ENCODE measurements around the gene MARS1.
"Not testable (repeated sequence)": the region's sequence is repeated elsewhere in the genome, so short reads cannot be mapped to it uniquely, and the experiment has no call there.

Gene MARS1

GRCh38 chr12:57487597-57488401 lies at the start of gene MARS1:
MARS1 (plus strand) TSS chr12:57488068; CDS start chr12:57488091, 23 bp downstream.
- no peak for FAIRE-seq

GRCh38 chr12:57438400-57438799 lies 49.5 kb upstream of the MARS1 start:
- FAIRE-seq, result no peak

GRCh38 chr12:57439762-57440266 lies 48.1 kb upstream of the MARS1 start:
- no peak for FAIRE-seq

GRCh38 chr12:57441393-57441792 lies 46.5 kb upstream of the MARS1 start:
- FAIRE-seq, result not testable (repeated sequence)

GRCh38 chr12:57441846-57442427 lies 45.9 kb upstream of the MARS1 start:
- no peak for FAIRE-seq

- not testable (repeated sequence) for FAIRE-seq
Measured at GRCh38 chr12:57444337-57444736, 43.5 kb upstream of the MARS1 start.

- FAIRE-seq, result no peak
Measured at GRCh38 chr12:57444744-57445143, 43.1 kb upstream of the MARS1 start.

GRCh38 chr12:57446292-57446960 lies 41.4 kb upstream of the MARS1 start:
- no peak for FAIRE-seq

- FAIRE-seq, result no peak
Measured at GRCh38 chr12:57448669-57449068, 39.2 kb upstream of the MARS1 start.

GRCh38 chr12:57449375-57449774 lies 38.5 kb upstream of the MARS1 start:
- FAIRE-seq, result no peak

- no peak for FAIRE-seq
Measured at GRCh38 chr12:57450057-57450456, 37.8 kb upstream of the MARS1 start.

GRCh38 chr12:57451233-57451778 lies 36.6 kb upstream of the MARS1 start:
- no peak for FAIRE-seq

- FAIRE-seq, result no peak
Measured at GRCh38 chr12:57452181-57452936, 35.5 kb upstream of the MARS1 start.

- no peak for FAIRE-seq
Measured at GRCh38 chr12:57452937-57453509, 34.8 kb upstream of the MARS1 start.

GRCh38 chr12:57454213-57454565 lies 33.7 kb upstream of the MARS1 start:
- FAIRE-seq, result no peak

- FAIRE-seq, result no peak
Measured at GRCh38 chr12:57454566-57455373, 33.1 kb upstream of the MARS1 start, which contains the start of gene INHBE. INHBE (plus strand) TSS chr12:57455307; CDS start chr12:57455537, 230 bp downstream.

- FAIRE-seq, result no peak
Measured at GRCh38 chr12:57455374-57456144, 32.3 kb upstream of the MARS1 start.

GRCh38 chr12:57456145-57456700 lies 31.6 kb upstream of the MARS1 start:
- FAIRE-seq, result no peak

- FAIRE-seq, result no peak
Measured at GRCh38 chr12:57456737-57457490, 31.0 kb upstream of the MARS1 start.

Data from colon (tissue), 2 donors.